HL-60/S4 treated with retinoic acid at 250 ng/mL for 4 days and 3 days (cell line): ENCODE measurements around the gene CDK14.

ENCODE experiments used
- in situ Hi-C: fragments of 300-500 bp; cut with MboI; formaldehyde crosslinking; loops from 2 replicates; pipeline ENCODE4 v1.7.0; 2022; ENCODE audit warnings: low sequenced_read_pairs

Gene CDK14

GRCh38 chr7:91082038-91082437 is 485.9 kb downstream of the CDK14 start:
- in situ Hi-C loops, result no loop called here

DNA sequence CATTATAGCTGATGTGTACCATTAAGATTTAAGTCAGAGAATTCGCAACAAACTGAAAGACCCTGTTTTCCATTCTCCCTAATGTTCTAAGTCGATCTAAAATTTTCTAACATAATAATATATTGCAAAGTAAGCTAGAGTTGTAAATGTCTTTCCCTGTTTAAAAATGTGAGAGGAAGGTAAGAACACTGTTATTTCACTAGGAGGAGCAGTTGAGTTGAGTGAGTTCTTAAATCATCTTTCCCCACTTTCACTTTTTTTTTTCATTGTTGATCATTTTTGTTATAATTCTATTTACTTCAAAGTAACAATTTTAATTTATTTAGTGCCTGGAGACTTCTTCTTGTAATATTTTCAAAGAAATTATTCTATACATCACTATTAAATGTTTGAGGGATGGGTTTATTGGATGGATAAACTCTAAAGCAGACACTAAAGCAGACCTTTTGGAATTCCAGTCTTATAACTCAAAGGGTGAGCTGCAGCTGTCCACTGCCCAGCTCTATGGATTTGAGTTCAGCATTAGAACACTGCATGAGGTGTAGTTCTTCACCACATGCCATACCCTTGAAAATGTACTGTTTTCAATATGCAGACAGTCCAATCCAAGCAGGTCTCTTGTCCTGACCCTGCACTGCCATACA is 486.9 kb downstream of the CDK14 start:
- in situ Hi-C loops, result no loop called here

- in situ Hi-C loops, result no loop called here
These were observed 487.9 kb downstream of the CDK14 start for GRCh38 chr7:91083855-91084644.

DNA sequence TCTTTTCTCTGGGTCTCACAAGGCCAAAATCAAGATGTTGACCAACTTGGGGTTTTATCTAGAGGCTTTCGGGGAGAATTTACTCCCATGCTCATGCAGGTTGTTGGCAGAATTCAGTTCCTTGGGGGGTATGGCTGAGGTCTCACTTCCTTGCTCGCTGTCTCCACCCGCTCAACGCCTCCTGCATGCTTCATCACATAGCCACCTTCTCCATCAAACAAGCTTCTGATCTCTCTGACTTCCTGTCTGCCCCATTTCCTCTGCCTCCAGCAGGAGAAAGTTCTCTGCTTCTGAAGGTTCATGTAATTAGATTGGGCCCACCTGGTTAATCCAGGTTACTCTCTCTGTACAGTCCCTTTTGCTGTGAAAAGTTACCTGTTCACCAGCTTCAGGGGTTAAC is 489.1 kb downstream of the CDK14 start:
- in situ Hi-C loops, result no loop called here

DNA sequence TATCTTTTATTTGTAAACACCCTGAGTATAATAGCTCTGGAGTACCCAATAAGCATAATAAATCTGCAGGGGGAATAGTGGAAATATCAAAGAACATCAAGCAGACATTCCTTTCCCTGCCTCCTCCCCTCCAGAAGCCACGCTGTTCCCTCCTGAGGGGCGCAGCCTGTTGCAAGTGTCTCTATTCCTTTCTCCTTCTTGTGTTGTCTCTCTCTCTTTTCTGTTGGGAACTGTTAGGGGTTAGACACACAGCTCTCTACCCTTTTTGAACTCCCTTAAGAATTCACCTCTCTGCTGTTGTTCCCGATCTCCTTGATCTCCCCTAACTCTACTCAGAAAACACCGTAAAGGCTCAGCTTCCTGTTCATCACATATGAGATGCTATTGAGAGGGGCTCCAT is 490.1 kb downstream of the CDK14 start:
- in situ Hi-C loops, result no loop called here

DNA sequence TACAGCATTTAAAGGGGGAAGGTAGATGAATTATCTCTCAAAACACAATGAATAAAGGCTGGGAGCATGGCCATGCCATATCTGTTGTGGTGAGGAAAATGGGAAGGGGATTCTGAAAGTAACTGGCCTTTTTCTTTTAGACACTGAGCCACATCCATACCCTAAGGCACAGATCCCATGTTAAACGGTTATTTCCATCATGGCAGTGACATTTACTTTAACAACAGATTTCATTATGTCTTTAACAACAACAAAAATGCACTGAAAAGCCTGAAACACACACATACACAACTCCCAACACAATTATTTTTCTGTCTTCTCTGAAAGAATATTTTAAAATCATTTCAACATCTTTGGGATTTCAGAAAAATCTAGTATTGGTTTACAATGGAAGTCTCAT is 492.0 kb downstream of the CDK14 start:
- in situ Hi-C loops, result no loop called here

DNA sequence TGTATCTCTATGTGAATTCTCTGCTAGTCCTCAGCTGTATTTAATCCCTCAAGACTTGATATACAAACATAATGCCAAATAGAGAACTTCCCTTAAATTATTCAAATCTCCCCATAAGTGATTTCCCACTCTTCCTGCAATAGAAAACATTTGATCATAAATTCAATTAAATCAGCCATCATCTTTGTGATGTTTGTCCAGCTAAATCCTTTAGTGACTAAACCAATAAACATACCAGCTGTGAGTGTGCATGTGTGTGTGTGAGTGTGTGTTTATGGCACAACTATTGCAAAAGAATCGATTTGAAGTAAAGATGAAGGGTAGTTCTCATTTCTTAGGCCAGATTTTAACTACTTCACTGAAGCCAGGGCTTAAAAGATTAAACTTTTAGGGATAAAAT is 492.6 kb downstream of the CDK14 start:
- in situ Hi-C loops, result no loop called here

DNA sequence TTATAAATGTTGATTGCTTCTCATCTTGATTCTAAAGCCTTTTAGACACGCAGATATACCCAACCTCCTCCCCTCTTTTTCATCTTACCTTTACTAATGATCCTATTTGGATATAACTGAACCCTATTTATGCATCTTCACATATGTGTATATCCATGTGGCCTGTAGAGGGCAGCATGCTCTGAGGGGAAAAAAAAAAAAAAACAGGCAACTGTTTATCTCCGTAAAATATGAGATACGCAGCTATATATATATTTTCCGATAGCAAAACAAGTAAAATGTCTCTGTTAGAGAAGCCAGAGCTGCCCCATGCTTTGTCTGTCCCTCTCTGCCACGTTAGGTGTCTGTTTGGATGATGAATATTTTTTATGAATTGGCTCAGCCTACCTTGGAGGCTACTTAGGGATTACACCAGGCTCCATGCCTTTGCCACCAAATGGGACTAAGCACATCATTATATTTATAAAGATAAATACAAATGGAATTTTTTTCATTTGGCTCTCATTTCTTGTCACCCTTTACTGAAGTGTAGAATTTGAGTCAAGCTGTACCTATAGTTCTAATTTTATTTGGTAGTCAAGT is 493.4 kb downstream of the CDK14 start:
- in situ Hi-C loops, result no loop called here

GRCh38 chr7:91090684-91091083 is 494.6 kb downstream of the CDK14 start:
- in situ Hi-C loops, result no loop called here

- in situ Hi-C loops, result no loop called here
These were observed 495.5 kb downstream of the CDK14 start for GRCh38 chr7:91091631-91092030.

DNA sequence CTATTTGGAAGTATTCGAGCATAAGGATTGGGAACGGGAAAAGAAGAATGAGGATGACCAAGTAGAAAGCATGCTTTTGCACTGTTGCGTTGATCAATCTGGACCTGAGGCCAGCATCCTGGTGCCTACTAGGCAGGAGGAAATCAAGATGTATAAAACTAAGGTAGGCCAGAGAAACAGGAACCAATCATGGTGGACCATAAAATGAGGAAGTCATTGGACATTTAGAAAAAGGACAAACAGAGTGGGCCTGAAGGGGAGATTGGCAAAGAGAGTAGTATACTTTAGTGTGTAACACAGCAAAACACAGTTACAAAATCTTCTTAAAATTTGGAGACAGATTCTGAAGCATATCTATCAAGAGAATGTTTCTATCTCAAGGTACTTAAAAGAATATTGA is 497.1 kb downstream of the CDK14 start:
- in situ Hi-C loops, result no loop called here

DNA sequence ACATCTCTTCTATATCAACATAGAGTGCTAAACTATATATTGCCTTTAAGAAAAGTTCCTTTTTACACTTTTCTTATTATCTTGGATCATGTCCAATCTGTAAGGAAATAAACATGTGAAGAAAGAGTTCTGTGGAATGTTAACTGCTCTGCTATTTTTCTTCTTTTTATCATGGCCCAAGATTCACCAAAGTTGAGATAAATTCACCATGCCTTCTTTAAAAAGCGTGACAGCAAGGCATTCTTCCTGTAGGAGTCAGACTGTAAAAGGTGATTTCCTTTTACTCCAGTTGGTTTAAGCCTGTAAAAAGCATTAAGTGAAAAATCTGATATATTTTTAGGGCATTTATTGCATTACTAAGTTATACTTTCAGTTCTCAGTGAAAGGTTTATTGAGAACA is 502.4 kb downstream of the CDK14 start:
- in situ Hi-C loops, result no loop called here

- in situ Hi-C loops, result no loop called here
These were observed 507.2 kb downstream of the CDK14 start for GRCh38 chr7:91103363-91103762.

GRCh38 chr7:91107460-91107859 is 511.3 kb downstream of the CDK14 start:
- in situ Hi-C loops, result no loop called here

GRCh38 chr7:91109200-91109599 is 513.1 kb downstream of the CDK14 start:
- in situ Hi-C loops, result no loop called here

DNA sequence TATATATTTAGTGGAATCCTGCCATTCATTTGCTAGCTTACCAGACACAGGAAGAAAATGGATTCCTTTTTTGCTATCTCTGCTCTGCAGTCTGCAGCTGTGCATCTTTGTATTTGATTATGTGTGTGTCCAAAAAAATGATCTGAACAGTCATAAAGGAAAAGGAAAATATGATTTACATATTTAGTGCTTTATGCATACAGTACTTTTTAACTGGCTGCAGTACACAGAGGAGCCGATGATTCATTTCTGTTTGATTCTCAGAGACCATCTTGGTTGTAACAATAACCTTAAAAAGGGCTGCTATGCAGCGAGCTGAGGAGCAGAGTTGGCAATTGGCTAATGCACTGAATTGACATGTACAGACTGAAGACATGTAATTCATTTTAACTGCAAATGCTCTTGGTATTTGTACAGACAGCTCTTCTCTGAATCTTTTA is 516.8 kb downstream of the CDK14 start:
- in situ Hi-C loops, result no loop called here

GRCh38 chr7:91114232-91114631 is 518.1 kb downstream of the CDK14 start:
- in situ Hi-C loops, result no loop called here

DNA sequence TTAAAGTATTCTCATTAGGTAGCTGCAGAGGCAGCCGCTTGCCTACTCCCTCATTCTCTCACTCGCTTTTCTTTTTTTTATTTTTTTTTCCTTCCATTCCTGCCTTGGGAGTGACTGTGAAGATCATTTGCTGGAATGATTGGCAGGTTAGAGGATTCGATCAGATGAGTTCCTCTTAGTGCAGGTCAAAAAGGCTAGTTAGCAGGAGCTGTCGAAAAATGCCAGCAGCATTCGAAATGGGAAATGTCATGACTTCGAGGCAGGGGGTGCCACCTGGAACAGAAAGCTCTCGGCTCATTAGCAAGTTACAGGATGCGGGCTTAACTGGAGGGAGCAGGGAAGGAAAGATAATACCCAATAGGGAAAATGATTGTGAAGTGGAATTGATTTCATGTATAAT is 530.6 kb downstream of the CDK14 start:
- in situ Hi-C loops, result no loop called here

GRCh38 chr7:91127325-91127724 is 531.2 kb downstream of the CDK14 start:
- in situ Hi-C loops, result no loop called here

DNA sequence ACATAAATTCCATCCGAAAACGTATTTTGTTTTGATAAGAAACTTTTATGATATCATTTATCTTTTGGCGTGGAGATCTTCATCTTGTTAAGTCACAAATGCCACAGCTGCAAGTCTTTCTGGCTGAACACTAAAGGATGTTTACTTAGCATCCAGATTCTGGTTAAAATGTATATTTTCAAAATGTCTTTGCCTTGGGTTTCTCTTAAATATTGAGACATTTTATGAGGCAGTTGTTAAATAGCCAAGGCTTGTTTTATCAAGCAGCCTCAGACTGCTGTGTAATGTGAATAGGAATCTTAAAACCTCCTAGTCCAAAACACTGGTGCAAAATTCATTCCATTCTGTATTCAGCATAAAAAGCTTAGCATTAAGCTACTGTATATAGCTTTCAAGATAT is 531.8 kb downstream of the CDK14 start:
- in situ Hi-C loops, result no loop called here

GRCh38 chr7:91128683-91129348 is 532.7 kb downstream of the CDK14 start:
- in situ Hi-C loops, result no loop called here

DNA sequence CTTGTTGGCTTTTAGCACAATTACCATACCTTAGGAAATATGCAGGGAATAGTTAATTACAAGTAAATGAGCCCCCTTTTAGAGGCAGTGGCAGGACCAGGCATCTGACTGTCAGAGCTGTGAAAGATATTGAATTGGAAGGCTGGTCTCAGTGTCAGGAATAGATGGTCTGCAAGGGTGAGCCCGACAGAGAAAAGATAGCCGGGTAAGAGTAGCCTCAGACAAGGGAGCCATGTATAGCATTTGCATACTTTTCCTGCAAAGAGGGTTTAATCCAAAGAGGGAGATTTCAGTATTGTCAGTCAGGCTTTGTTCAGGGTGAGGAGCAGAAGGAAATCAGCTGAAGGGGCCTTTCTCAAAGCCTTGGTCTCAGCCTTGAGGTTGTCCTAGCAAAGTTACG is 539.2 kb downstream of the CDK14 start:
- in situ Hi-C loops, result no loop called here
